Measurements from ENCODE around the gene BTBD10.

Gene BTBD10

DNA sequence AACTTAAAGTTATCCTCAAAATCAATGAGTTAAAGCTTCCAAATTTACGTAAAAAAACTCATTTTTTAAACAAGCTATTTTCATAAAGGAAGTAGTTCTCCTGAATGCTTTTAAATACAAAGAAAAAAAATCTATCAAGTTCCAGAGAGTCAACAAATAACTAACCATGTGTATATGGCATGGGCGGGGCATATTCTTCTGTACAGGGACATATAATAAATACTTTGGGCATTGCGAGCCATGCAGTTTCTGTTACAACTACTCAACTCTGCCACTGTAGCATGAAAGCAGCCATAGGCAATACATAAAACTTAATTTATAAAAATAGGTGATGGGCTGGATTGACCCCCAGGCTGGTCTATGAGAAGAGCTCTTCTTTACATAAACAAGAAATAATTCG is 57.8 kb downstream of the BTBD10 start:
- no peak for TF ChIP-seq NFIC (IDR thresholded peaks at IDR 0.05)
- no peak for TF ChIP-seq EGR1 (IDR thresholded peaks at IDR 0.05)
- TF ChIP-seq, protein P1, sequence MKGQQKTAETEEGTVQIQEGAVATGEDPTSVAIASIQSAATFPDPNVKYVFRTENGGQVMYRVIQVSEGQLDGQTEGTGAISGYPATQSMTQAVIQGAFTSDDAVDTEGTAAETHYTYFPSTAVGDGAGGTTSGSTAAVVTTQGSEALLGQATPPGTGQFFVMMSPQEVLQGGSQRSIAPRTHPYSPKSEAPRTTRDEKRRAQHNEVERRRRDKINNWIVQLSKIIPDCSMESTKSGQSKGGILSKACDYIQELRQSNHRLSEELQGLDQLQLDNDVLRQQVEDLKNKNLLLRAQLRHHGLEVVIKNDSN (IDR thresholded peaks at IDR 0.05) = no peak
- TF ChIP-seq, protein P2, sequence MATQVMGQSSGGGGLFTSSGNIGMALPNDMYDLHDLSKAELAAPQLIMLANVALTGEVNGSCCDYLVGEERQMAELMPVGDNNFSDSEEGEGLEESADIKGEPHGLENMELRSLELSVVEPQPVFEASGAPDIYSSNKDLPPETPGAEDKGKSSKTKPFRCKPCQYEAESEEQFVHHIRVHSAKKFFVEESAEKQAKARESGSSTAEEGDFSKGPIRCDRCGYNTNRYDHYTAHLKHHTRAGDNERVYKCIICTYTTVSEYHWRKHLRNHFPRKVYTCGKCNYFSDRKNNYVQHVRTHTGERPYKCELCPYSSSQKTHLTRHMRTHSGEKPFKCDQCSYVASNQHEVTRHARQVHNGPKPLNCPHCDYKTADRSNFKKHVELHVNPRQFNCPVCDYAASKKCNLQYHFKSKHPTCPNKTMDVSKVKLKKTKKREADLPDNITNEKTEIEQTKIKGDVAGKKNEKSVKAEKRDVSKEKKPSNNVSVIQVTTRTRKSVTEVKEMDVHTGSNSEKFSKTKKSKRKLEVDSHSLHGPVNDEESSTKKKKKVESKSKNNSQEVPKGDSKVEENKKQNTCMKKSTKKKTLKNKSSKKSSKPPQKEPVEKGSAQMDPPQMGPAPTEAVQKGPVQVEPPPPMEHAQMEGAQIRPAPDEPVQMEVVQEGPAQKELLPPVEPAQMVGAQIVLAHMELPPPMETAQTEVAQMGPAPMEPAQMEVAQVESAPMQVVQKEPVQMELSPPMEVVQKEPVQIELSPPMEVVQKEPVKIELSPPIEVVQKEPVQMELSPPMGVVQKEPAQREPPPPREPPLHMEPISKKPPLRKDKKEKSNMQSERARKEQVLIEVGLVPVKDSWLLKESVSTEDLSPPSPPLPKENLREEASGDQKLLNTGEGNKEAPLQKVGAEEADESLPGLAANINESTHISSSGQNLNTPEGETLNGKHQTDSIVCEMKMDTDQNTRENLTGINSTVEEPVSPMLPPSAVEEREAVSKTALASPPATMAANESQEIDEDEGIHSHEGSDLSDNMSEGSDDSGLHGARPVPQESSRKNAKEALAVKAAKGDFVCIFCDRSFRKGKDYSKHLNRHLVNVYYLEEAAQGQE (IDR thresholded peaks at IDR 0.05; ENCODE audit: low read depth) = no peak
- TF ChIP-seq EP300 (IDR thresholded peaks at IDR 0.05; ENCODE audit: borderline replicate concordance) = no peak
- TF ChIP-seq ZBTB7A (IDR thresholded peaks at IDR 0.05; ENCODE audit: low read depth) = no peak
- no peak for TF ChIP-seq YY1 (IDR thresholded peaks at IDR 0.05; ENCODE audit: low read depth)

DNA sequence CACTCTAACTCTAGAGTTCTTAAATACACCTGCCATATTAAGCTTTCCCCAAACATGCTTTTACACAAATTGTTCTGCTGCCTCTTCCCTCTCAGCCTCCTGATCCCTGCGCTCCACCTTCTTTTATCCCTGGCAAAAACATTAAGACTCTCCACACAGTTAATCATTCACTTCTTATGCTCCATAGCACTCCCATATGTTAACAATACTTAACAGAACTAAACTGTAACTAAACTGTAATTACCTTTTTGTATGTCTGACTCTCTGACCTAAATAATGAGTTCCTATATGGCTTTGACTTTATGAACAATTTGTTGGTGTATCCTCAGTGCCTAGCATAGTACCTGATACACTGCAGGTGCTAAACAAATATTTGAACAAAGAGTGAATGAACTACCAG is 71.8 kb downstream of the BTBD10 start:
- no peak for TF ChIP-seq EGR1 (IDR thresholded peaks at IDR 0.05)
- no peak for TF ChIP-seq EP300 (IDR thresholded peaks at IDR 0.05; ENCODE audit: borderline replicate concordance)
- TF ChIP-seq YY1 (IDR thresholded peaks at IDR 0.05; ENCODE audit: low read depth) = no peak
- TF ChIP-seq RAD21 (IDR thresholded peaks at IDR 0.05; ENCODE audit: low read depth) = no peak
- TF ChIP-seq FOXM1 (IDR thresholded peaks at IDR 0.05; ENCODE audit: borderline replicate concordance, low read depth) = no peak
- TF ChIP-seq CEBPB (IDR thresholded peaks at IDR 0.05) = no peak
- TF ChIP-seq TEAD4 (IDR thresholded peaks at IDR 0.05) = no peak
- TF ChIP-seq NFIC (IDR thresholded peaks at IDR 0.05) = no peak
- TF ChIP-seq, protein P2 (IDR thresholded peaks at IDR 0.05; ENCODE audit: low read depth) = no peak
- TF ChIP-seq, protein P1 (IDR thresholded peaks at IDR 0.05) = no peak
- no peak for TF ChIP-seq TAF1 (IDR thresholded peaks at IDR 0.05; ENCODE audit: low read depth)
- no peak for TF ChIP-seq MAX (IDR thresholded peaks at IDR 0.05)
- TF ChIP-seq CREB1 (IDR thresholded peaks at IDR 0.05; ENCODE audit: low read depth) = no peak
- no peak for TF ChIP-seq TCF12 (IDR thresholded peaks at IDR 0.05; ENCODE audit: low read depth)
- TF ChIP-seq ZBTB7A (IDR thresholded peaks at IDR 0.05; ENCODE audit: low read depth) = no peak

DNA sequence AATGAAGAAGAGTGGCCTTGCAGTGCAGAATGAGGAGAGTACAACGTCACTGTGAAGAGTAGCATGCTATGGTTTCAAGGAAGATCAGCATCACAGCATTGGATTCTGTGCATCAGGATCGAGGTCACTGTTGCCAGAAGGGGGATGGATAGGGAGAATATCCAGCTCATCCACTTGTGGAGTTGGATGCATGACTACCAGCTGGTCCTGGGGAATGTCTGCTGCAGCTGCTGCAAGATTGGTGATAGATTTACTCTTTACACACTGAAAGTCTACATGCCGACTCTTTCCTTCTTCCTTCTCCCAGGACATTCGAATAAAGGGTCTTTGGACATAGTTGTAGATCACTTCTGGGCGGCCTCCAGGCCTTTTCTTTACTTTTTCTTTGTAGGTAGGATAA is 74.3 kb downstream of the BTBD10 start:
- TF ChIP-seq RAD21 (IDR thresholded peaks at IDR 0.05; ENCODE audit: low read depth) = no peak
- TF ChIP-seq EGR1 (IDR thresholded peaks at IDR 0.05) = no peak
- TF ChIP-seq CEBPB (IDR thresholded peaks at IDR 0.05) = no peak
- no peak for TF ChIP-seq ZBTB7A (IDR thresholded peaks at IDR 0.05; ENCODE audit: low read depth)
- no peak for TF ChIP-seq TAF1 (IDR thresholded peaks at IDR 0.05; ENCODE audit: low read depth)
- TF ChIP-seq, protein P1 (IDR thresholded peaks at IDR 0.05) = no peak
- TF ChIP-seq, protein P2 (IDR thresholded peaks at IDR 0.05; ENCODE audit: low read depth) = no peak
- no peak for TF ChIP-seq TEAD4 (IDR thresholded peaks at IDR 0.05)
- TF ChIP-seq YY1 (IDR thresholded peaks at IDR 0.05; ENCODE audit: low read depth) = no peak
- TF ChIP-seq CREB1 (IDR thresholded peaks at IDR 0.05; ENCODE audit: low read depth) = no peak
- no peak for TF ChIP-seq TCF12 (IDR thresholded peaks at IDR 0.05; ENCODE audit: low read depth)
- TF ChIP-seq MAX (IDR thresholded peaks at IDR 0.05) = no peak
- no peak for TF ChIP-seq EP300 (IDR thresholded peaks at IDR 0.05; ENCODE audit: borderline replicate concordance)
- no peak for TF ChIP-seq NFIC (IDR thresholded peaks at IDR 0.05)
- no peak for TF ChIP-seq FOXM1 (IDR thresholded peaks at IDR 0.05; ENCODE audit: borderline replicate concordance, low read depth)

DNA sequence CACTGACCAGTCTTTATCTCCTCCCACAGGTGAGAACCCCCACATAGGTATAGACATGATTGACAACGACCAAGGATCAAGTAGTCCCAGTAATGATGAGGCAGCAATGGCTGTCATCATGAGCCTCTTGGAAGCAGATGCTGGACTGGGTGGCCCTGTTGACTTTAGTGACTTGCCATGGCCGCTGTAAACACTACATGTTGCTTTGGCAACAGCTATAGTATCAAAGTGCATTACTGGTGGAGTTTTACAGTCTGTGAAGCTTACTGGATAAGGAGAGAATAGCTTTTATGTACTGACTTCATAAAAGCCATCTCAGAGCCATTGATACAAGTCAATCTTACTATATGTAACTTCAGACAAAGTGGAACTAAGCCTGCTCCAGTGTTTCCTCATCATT is 76.5 kb downstream of the BTBD10 start:
- TF ChIP-seq EGR1 (IDR thresholded peaks at IDR 0.05) (no peak), FOXM1 (IDR thresholded peaks at IDR 0.05; ENCODE audit: borderline replicate concordance, low read depth) (no peak), YY1 (IDR thresholded peaks at IDR 0.05; ENCODE audit: low read depth) (no peak), RAD21 (IDR thresholded peaks at IDR 0.05; ENCODE audit: low read depth) (no peak), TCF12 (IDR thresholded peaks at IDR 0.05; ENCODE audit: low read depth) (no peak), CEBPB (IDR thresholded peaks at IDR 0.05) (no peak), TEAD4 (IDR thresholded peaks at IDR 0.05) (no peak)
- TF ChIP-seq, protein P2 (IDR thresholded peaks at IDR 0.05; ENCODE audit: low read depth) = no peak
- TF ChIP-seq, protein P1 (IDR thresholded peaks at IDR 0.05) = no peak
